ENCODE results near the gene TMEM161A.

DNA sequence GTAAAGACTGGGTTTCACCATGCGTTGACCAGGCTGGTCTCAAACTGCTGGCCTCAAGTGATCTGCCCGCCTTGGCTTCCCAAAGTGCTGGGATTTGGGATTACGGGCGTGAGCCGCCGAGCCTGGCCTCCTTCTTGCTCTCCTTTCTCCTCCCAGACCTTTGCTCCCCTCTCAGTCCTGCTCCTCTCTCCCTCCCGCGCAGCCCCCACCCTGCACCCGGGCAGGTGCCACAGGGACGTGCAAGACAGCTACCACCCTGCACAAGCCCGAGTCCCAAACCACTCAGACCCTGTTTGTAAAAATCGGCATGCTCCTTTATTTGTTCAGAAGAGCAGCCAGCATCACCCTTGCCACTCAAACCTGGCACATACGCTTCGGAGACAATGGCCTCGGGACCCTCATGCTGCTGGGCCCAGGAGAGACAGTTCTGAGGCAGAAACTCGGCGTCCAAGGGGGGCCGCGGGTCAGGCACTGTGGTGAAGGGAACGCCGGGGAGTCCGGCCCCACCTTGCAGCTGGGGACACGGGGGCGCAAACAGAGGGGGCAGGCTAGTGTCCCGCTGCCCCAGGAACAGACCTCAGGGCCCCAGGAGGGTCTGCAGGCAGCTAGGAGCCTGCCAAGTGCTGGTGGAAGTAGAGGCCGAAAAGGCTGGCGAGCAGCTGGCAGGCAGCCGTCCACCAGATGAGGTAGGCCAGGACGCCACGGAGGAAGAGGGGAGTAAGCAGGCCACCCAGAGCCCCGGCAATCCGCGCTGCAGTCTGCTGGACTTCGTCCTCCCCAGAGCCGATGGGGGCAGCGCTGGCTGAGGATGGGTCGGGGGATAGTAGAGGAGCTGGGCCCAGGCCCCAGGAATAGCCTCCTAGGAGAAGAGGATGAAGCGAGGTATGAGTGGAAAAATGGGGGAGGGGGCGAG, 18.7 kb downstream of the TMEM161A start:
- TF ChIP-seq EZH2 (IDR thresholded peaks at IDR 0.05) (no peak), CTCF (IDR thresholded peaks at IDR 0.05) (no peak), EZH2phosphoT487 (IDR thresholded peaks at IDR 0.05) (no peak)

All from neural progenitor cell (in vitro differentiated cells).